Panc1 (cell line): ENCODE data around the gene NDE1.

Experiments used
- CTCF ChIP-seq: fragments of 450-650 bp; IDR thresholded peaks from 2 replicates; pipeline ENCODE4 v1.5.1; 2017; ENCODE audit warnings: mild to moderate bottlenecking
- POLR2AphosphoS5 ChIP-seq: IDR thresholded peaks from 2 replicates; pipeline ENCODE4 v1.6.1; 2012; ENCODE audit warnings: mild to moderate bottlenecking, low read depth, low read length, moderate library complexity
- REST ChIP-seq, 2 experiments: IDR thresholded peaks; 2 replicates each; pipeline ENCODE4 v1.6.1; 2011 to 2012; ENCODE audit warnings: low read depth in 2 of 2, control low read depth in 1 of 2, low read length in 1 of 2, mild to moderate bottlenecking in 1 of 2, moderate library complexity in 1 of 2; ENCODE audit not compliant: insufficient read depth in 1 of 2
- SIN3A ChIP-seq: IDR thresholded peaks from 2 replicates; pipeline ENCODE4 v1.6.1; 2012; ENCODE audit warnings: low read depth, mild to moderate bottlenecking, low read length, moderate library complexity, borderline replicate concordance; ENCODE audit not compliant: insufficient read depth

GRCh38 chr16:15726715-15727114 lies 76.7 kb downstream of the NDE1 start:
- TF ChIP-seq CTCF, result no peak
- TF ChIP-seq POLR2AphosphoS5, result no peak
- TF ChIP-seq REST (IDR thresholded peaks at IDR 0.05; ENCODE audit: insufficient read depth in 1 of 2, low read depth in 2 of 2, low read length in 1 of 2), result no peak
- no peak for TF ChIP-seq SIN3A
